ENCODE measurements around the gene ANXA1.

GRCh38 chr9:73168298-73168934 lies 16.8 kb downstream of the ANXA1 start:
- no peak for TF ChIP-seq CTCF (IDR thresholded peaks at IDR 0.05)
- no peak for TF ChIP-seq POLR2A (IDR thresholded peaks at IDR 0.05)
- no peak for TF ChIP-seq EP300 (IDR thresholded peaks at IDR 0.05)

Data from suprapubic skin (tissue), 3 donors.